ENCODE measurements around the gene MGAT5.

Gene MGAT5

DNA sequence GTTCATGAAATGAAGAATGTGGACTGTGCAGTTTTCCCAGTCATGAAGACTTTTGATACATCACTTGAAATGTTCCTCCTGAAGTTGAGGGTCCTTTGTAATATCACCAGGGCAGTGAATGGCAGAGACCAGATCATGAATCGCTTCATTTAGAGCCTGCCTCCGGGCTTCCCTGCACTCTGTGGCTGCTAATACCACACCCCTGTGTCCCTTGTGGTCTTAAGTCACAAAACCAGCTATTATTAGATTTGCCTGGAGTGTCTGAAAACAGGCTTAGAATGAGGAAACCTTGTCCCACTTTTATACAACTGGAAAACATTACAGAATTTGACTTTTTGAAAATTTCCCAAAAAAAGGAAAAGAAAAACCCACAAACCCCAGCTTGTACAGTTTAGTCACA lies 147.9 kb downstream of the MGAT5 start:
- Histone ChIP-seq H3K27me3 (ENCODE audit: control insufficient read depth, insufficient read depth, low read length) (no peaks in the 10 kb centered on the region), H3K9ac (ENCODE audit: low read length) (no peak overlapping the region), H3K4me1 (ENCODE audit: control insufficient read depth, insufficient read depth, low read length) (peaks cover 2% of the 10 kb centered on the region; the same call in 1 of the 2 replicates), H3K36me3 (ENCODE audit: control insufficient read depth, insufficient read depth, low read length) (peaks cover 11% of the 10 kb centered on the region), H3K9me3 (ENCODE audit: control insufficient read depth, insufficient read depth, low read depth, low read length) (no peaks in the 10 kb centered on the region), H3K27ac (ENCODE audit: low read depth, low read length) (no peak overlapping the region), H3K4me3 (ENCODE audit: low read depth, low read length) (no peak overlapping the region)

DNA sequence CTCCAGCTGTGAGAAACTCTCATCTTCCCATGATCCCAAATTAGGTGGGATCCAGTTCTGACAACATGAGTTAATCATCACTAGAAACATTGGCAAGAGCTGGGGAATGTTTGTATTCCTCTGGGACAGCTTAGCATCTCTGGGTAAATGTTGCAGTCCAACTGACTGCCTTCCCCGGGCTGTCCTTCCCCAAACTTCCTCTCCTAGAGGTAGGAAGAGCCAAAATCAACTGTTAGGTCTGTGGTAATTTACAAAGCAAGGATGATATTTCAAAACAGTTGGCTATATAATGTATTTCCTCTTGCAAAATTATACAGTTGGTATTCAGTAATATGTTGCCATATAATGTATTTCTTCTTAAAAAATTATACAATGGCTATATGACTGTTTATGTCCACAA lies 148.5 kb downstream of the MGAT5 start:
- no peaks in the 10 kb centered on the region for H3K27me3 ChIP-seq (ENCODE audit: control insufficient read depth, insufficient read depth, low read length)
- no peak overlapping the region for H3K4me3 ChIP-seq (ENCODE audit: low read depth, low read length)
- no peaks in the 10 kb centered on the region for H3K9me3 ChIP-seq (ENCODE audit: control insufficient read depth, insufficient read depth, low read depth, low read length)
- no peak overlapping the region for H3K27ac ChIP-seq (ENCODE audit: low read depth, low read length)
- no peak overlapping the region for H3K9ac ChIP-seq (ENCODE audit: low read length)
- H3K4me1 ChIP-seq (ENCODE audit: control insufficient read depth, insufficient read depth, low read length) = peaks cover 2% of the 10 kb centered on the region; the same call in 1 of the 2 replicates
- peaks cover 13% of the 10 kb centered on the region for H3K36me3 ChIP-seq (ENCODE audit: control insufficient read depth, insufficient read depth, low read length)

GRCh38 chr2:134405611-134406081 lies 151.8 kb downstream of the MGAT5 start:
- Histone ChIP-seq H3K27me3 (ENCODE audit: control insufficient read depth, insufficient read depth, low read length) (no peaks in the 10 kb centered on the region), H3K9ac (ENCODE audit: low read length) (no peak overlapping the region), H3K4me1 (ENCODE audit: control insufficient read depth, insufficient read depth, low read length) (no peaks in the 10 kb centered on the region), H3K4me3 (ENCODE audit: low read depth, low read length) (no peak overlapping the region), H3K36me3 (ENCODE audit: control insufficient read depth, insufficient read depth, low read length) (peaks cover 13% of the 10 kb centered on the region), H3K27ac (ENCODE audit: low read depth, low read length) (no peak overlapping the region), H3K9me3 (ENCODE audit: control insufficient read depth, insufficient read depth, low read depth, low read length) (no peaks in the 10 kb centered on the region)

DNA sequence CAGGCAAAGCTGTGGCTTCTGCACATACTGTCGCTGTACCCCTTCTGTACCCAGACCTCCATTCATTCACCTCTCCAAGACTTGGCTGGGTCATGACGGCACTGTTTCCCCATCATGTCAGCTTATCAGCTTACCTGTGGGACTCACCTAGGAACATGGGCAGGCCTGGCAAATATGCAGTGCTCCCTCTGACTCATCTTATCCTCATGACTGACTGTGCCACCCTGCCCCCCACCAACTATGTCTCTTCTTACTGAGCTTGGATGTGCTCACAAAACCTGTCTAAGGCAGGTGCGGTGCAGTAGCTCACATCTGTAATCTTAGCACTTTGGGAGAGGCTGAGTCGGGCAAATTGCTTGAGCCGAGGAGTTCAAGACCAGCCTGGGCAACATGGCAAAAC lies 152.4 kb downstream of the MGAT5 start:
- Histone ChIP-seq H3K36me3 (ENCODE audit: control insufficient read depth, insufficient read depth, low read length) (peaks cover 13% of the 10 kb centered on the region), H3K27me3 (ENCODE audit: control insufficient read depth, insufficient read depth, low read length) (no peaks in the 10 kb centered on the region), H3K4me1 (ENCODE audit: control insufficient read depth, insufficient read depth, low read length) (peaks cover 2% of the 10 kb centered on the region; the same call in 1 of the 2 replicates), H3K27ac (ENCODE audit: low read depth, low read length) (no peak overlapping the region), H3K9ac (ENCODE audit: low read length) (no peak overlapping the region), H3K9me3 (ENCODE audit: control insufficient read depth, insufficient read depth, low read depth, low read length) (no peaks in the 10 kb centered on the region), H3K4me3 (ENCODE audit: low read depth, low read length) (no peak overlapping the region)

- Histone ChIP-seq H3K4me3 (ENCODE audit: low read depth, low read length) (no peak overlapping the region), H3K4me1 (ENCODE audit: control insufficient read depth, insufficient read depth, low read length) (peaks cover 7% of the 10 kb centered on the region; the same call in 1 of the 2 replicates), H3K36me3 (ENCODE audit: control insufficient read depth, insufficient read depth, low read length) (peaks cover 13% of the 10 kb centered on the region), H3K9ac (ENCODE audit: low read length) (no peak overlapping the region), H3K27ac (ENCODE audit: low read depth, low read length) (no peak overlapping the region), H3K9me3 (ENCODE audit: control insufficient read depth, insufficient read depth, low read depth, low read length) (no peaks in the 10 kb centered on the region), H3K27me3 (ENCODE audit: control insufficient read depth, insufficient read depth, low read length) (no peaks in the 10 kb centered on the region)
These were observed 152.9 kb downstream of the MGAT5 start for GRCh38 chr2:134406736-134407135.

DNA sequence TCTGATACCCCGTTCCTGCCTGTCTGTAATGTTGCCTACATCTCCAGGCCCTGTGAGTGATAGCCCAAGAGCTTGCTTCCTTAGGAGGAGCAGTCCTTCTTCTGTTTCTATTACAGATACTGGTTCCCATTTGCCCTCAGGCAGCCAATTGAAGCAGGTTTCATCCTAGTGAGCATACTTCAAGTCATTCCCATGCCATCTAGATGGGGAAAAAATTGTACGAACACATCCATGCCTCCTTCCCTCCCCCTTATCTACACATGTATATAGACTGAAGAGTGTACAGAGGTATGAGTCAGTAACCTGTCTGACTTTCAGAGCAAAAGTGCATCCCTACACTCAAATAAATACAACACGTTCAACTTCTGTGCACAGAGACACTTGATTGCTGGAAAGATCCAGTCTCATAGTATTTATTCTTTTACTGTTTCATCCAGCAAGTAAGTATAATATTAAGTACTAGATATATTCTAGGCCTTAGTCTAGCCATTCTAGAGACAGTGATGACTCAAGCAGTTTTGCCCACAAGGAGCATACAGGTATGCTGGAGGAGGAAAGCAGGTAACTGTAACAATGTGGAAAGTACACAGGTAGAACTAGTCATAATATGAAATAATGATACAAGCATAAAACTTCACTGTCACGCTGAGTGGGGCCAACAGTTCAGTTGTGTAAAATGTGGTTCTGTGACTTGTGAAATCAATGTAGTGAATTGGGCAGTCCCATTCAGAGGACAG lies 153.4 kb downstream of the MGAT5 start:
- Histone ChIP-seq H3K9me3 (ENCODE audit: control insufficient read depth, insufficient read depth, low read depth, low read length) (no peaks in the 10 kb centered on the region), H3K27ac (ENCODE audit: low read depth, low read length) (no peak overlapping the region), H3K4me3 (ENCODE audit: low read depth, low read length) (no peak overlapping the region), H3K9ac (ENCODE audit: low read length) (no peak overlapping the region), H3K27me3 (ENCODE audit: control insufficient read depth, insufficient read depth, low read length) (no peaks in the 10 kb centered on the region), H3K4me1 (ENCODE audit: control insufficient read depth, insufficient read depth, low read length) (peaks cover 8% of the 10 kb centered on the region; the same call in 1 of the 2 replicates), H3K36me3 (ENCODE audit: control insufficient read depth, insufficient read depth, low read length) (peaks cover 13% of the 10 kb centered on the region)

GRCh38 chr2:134408386-134408785 lies 154.5 kb downstream of the MGAT5 start:
- H3K4me1 ChIP-seq (ENCODE audit: control insufficient read depth, insufficient read depth, low read length) = peaks cover 11% of the 10 kb centered on the region; the same call in 1 of the 2 replicates

GRCh38 chr2:134408791-134409190 lies 154.9 kb downstream of the MGAT5 start:
- Histone ChIP-seq H3K9me3 (ENCODE audit: control insufficient read depth, insufficient read depth, low read depth, low read length) (no peaks in the 10 kb centered on the region), H3K36me3 (ENCODE audit: control insufficient read depth, insufficient read depth, low read length) (peaks cover 7% of the 10 kb centered on the region), H3K27ac (ENCODE audit: low read depth, low read length) (no peak overlapping the region), H3K27me3 (ENCODE audit: control insufficient read depth, insufficient read depth, low read length) (no peaks in the 10 kb centered on the region), H3K9ac (ENCODE audit: low read length) (no peak overlapping the region), H3K4me1 (ENCODE audit: control insufficient read depth, insufficient read depth, low read length) (peaks cover 11% of the 10 kb centered on the region; the same call in 1 of the 2 replicates), H3K4me3 (ENCODE audit: low read depth, low read length) (no peak overlapping the region)

More at GRCh38 chr2:134408386-134408785, 154.5 kb downstream of the MGAT5 start:
- Histone ChIP-seq H3K9me3 (ENCODE audit: control insufficient read depth, insufficient read depth, low read depth, low read length) (no peaks in the 10 kb centered on the region), H3K36me3 (ENCODE audit: control insufficient read depth, insufficient read depth, low read length) (peaks cover 11% of the 10 kb centered on the region), H3K9ac (ENCODE audit: low read length) (no peak overlapping the region), H3K27me3 (ENCODE audit: control insufficient read depth, insufficient read depth, low read length) (no peaks in the 10 kb centered on the region), H3K27ac (ENCODE audit: low read depth, low read length) (no peak overlapping the region), H3K4me3 (ENCODE audit: low read depth, low read length) (no peak overlapping the region)

DNA sequence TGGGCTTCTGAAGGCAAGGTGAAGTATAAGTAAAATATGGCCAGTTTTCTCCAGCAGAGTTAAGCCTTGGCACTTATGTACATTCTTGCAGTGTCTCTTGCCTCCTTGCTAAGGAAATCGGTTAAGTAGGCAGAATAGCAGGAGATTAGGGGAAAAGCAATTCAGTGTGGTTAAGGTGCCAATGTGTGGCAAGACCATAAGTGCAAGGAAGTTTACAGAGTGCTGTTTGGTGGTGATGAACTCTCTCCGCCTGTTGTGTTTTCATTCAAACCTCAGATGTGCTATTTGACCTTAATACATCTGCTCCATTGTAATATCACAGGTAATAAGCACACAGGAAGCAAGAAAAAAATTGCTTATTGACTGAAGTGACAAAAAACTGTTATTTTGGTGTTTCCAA lies 156.1 kb downstream of the MGAT5 start:
- H3K9ac ChIP-seq (ENCODE audit: low read length) = no peak overlapping the region
- no peaks in the 10 kb centered on the region for H3K9me3 ChIP-seq (ENCODE audit: control insufficient read depth, insufficient read depth, low read depth, low read length)
- H3K27ac ChIP-seq (ENCODE audit: low read depth, low read length) = no peak overlapping the region
- no peaks in the 10 kb centered on the region for H3K27me3 ChIP-seq (ENCODE audit: control insufficient read depth, insufficient read depth, low read length)
- no peak overlapping the region for H3K4me3 ChIP-seq (ENCODE audit: low read depth, low read length)
- H3K4me1 ChIP-seq (ENCODE audit: control insufficient read depth, insufficient read depth, low read length) = peaks cover 11% of the 10 kb centered on the region; the same call in 1 of the 2 replicates
- peaks cover 7% of the 10 kb centered on the region; the same call in 1 of the 2 replicates for H3K36me3 ChIP-seq (ENCODE audit: control insufficient read depth, insufficient read depth, low read length)

GRCh38 chr2:134410831-134411231 lies 157.0 kb downstream of the MGAT5 start:
- Histone ChIP-seq H3K9me3 (ENCODE audit: control insufficient read depth, insufficient read depth, low read depth, low read length) (no peaks in the 10 kb centered on the region), H3K27me3 (ENCODE audit: control insufficient read depth, insufficient read depth, low read length) (no peaks in the 10 kb centered on the region), H3K36me3 (ENCODE audit: control insufficient read depth, insufficient read depth, low read length) (peaks cover 7% of the 10 kb centered on the region; the same call in 1 of the 2 replicates), H3K4me3 (ENCODE audit: low read depth, low read length) (no peak overlapping the region), H3K27ac (ENCODE audit: low read depth, low read length) (no peak overlapping the region), H3K4me1 (ENCODE audit: control insufficient read depth, insufficient read depth, low read length) (peaks cover 11% of the 10 kb centered on the region; the same call in 1 of the 2 replicates), H3K9ac (ENCODE audit: low read length) (no peak overlapping the region)

DNA sequence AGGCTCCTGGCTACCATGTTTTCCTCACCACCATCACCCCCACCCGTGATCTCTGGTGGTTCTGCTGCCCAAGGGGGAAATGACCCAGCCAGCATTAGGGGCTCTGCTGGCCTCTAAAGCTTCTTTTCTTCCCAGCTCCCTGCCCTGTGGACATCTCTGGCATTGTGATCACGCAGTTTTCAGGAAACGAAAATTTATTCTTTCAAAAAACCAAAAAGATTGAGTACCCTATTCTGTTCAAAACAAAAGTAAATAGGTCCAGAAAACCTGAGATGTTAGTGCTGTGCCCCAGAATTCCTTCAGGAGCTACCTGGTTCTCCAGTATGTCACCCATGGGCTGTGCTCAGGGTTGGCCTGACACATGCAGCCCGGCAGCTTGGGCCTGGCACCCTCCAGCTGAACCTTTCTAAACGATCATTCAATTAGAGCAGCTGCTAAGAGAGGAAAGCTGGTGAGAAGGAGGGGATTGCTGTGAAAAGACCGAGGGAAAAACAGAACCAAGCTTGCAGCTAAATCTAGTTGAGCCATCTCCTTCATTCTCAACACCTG lies 157.5 kb downstream of the MGAT5 start:
- Histone ChIP-seq H3K9ac (ENCODE audit: low read length) (no peak overlapping the region), H3K9me3 (ENCODE audit: control insufficient read depth, insufficient read depth, low read depth, low read length) (no peaks in the 10 kb centered on the region), H3K27ac (ENCODE audit: low read depth, low read length) (no peak overlapping the region), H3K4me1 (ENCODE audit: control insufficient read depth, insufficient read depth, low read length) (peaks cover 11% of the 10 kb centered on the region; the same call in 1 of the 2 replicates), H3K36me3 (ENCODE audit: control insufficient read depth, insufficient read depth, low read length) (0 out of 2 replicates have a peak, but pooled peaks cover 4% of the 10 kb centered on the region), H3K27me3 (ENCODE audit: control insufficient read depth, insufficient read depth, low read length) (no peaks in the 10 kb centered on the region), H3K4me3 (ENCODE audit: low read depth, low read length) (no peak overlapping the region)
